ENCODE data around the gene C1QTNF3. TPM values are rescaled to one million over a fixed set of nuclear protein-coding genes. Genes with fewer than 3 reads are reported as not detected.
A peak's percentile ranks its signal among the peaks of the same experiment; 100 is the strongest.
"Not testable (repeated sequence)": the region's sequence is repeated elsewhere in the genome, so short reads cannot be mapped to it uniquely, and the experiment has no call there.

C1QTNF3 gene
- polyA plus RNA-seq, 3 donors = 47.6 to 56.7 (median 55.5) TPM

DNA sequence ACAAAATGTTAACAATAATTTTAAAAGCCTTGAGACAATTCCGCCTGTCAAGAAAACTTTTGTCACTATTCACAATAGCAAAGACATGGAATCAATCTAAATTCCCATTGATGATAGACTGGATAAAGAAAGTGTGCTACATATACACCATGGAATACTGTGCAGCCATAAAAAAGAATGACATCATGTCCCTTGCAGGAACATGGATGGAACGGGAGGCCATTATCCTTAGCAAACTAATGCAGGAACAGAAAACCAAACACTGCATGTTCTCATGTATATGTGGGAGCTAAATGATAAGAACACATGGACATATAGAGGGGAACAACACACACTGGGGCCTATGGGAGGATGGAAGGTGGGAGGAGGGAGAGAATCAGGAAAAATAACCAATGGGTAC is 12.4 kb downstream of the C1QTNF3 start:
- not testable (repeated sequence) for DNase-seq

DNA sequence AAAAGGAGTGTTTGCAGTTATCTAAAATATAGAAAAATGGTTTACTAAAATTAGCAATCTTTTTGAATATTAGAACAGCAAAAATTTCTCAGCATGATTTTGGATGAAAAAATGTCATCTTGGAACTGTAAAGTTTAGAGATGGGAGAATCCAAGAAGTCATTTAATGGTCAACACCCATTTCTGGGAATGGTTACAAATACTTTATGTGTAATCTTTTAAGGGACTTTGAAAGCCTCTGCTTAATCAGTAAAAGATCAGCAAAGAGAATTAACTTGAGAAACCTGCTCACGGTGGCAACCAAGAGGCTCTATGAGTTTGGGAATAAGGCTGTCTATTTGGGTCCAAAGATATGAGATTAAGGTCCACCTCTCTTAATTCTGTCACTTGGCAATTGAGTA is 13.0 kb downstream of the C1QTNF3 start:
- DNase-seq = no peak

DNA sequence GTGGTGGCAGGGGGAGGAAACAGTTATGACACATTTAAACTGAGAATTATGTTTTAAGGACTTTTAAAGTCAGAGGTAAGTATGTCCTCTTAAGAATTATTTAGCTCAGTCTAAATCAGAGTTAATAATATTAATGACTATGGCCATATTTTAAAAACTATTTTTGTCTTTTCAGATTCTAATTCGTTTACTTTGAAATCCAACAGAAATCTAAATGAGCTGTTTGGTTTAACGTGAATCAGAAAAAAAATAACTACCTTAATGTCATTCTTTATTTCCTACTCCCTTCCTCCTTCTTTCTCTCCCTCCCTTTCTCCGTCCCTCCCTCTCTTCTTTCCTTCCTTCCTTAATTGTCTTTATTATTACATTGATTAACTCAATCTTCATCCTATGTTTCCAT is 14.7 kb downstream of the C1QTNF3 start:
- DNase-seq = no peak

DNA sequence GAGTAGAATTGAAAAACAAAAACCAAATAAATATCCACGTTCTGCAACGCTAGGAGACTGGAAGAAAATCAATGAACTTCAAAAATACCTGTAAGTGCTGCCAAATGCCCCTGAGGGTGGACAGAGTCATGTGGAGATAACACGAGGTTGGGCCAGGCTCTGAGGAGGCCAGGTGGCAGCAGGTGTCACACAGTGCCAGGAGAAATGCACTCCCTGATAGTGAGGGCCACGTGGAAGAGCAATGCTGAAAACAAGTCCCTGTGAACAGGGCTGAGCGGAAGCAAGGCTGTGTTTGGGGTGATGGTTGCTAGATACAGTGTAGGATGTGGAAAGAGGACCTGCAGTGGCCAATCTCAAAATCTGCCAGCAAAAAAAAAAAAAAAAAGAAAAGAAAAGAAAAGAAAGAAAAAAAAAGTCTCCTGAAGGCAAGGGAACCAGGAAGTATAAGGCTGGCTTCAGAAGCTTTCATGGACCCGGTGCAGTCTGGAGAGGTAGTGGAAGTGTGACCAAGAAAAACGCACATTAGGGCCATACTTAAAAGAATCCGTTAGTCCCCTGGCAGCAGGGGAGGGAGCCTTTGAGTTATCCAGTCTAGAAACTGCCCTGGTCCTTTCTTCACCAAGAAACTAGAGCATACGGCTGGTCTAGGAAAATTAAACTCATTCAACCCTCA is 16.8 kb downstream of the C1QTNF3 start:
- DNase-seq = no peak

DNA sequence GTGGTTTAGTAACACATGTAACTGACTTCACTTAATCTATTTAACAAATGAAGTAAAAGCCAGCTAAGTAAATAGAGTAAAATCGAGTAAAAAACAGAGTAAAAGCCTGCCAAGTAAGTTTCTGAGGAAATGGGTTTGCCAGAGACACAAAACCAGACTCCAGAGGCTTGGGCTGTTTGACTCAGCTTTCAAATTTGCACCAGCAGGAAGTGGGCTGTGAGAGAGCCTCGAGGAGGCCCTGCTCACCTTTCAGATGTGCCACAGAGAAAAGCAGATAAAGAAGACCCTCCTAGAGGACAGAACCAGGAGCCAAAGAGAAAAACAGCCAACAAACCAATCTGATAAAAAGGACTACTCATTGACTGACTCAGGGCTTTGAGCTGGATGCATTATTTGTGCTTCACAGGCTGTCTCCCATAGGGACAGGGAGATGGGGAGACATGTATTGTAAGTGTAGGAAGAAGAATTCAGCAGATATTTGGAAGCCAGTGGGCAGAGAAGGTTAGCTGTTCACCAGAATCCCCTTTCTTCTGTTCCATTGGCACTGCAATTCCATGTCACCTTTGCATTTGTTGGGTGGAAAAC is 20.8 kb downstream of the C1QTNF3 start:
- no peak for DNase-seq

DNA sequence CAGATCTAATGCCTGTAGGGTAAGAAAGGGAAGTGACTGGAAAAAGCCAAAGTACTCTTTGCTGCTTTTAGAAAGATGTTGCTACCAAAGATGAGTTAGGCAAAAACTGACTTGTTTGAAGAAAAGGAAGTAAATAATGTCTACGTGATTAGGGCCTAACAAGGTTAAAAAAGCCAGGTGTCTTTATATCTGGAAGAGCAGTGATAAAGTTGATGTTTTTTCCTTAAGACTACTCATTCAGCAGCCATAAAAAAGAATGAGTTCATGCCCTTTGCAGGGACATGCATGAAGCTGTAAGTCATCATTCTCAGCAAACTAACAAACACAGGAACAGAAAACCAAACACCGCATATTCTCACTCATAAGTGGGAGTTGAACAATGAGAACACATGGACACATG is 21.7 kb downstream of the C1QTNF3 start:
- DNase-seq = no peak

DNA sequence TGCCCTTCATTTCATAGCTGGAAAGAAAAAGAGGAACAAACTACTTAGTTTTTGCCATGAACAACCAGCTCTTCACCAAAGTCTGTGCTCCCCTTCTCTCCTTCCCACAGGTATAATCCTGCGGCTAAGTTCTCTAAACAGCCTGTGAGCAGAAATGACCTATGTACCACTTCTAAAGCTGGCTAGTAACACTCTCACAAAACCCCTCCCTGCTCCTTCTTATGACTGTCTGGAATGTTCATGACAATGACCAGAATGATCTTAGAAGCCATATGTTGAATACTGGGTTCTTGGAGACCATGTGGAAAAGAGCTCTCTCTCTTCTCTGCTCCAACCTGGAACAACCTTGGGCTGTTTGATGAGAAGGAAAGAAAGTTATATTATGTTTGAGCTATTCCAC is 22.3 kb downstream of the C1QTNF3 start:
- DNase-seq = no peak

DNA sequence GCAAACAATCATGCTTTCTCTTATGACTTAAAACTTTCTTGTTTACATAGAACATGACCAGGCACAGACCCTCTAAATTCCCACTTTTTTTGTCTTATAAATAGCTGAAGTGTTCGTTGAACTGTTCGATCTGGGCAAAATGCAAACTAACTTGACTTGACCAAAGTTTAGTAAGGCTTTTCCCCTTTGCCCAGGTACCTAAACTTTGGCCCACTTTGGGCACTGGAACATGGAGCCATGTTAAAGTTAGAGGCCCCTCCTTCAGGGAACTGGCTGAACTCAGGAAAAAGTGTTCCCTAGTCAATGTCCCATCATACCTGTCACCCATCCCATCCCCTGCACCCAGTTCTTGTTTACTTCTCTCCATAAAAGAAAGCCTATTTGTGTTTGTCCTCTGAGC is 25.8 kb downstream of the C1QTNF3 start:
- no peak for DNase-seq

DNA sequence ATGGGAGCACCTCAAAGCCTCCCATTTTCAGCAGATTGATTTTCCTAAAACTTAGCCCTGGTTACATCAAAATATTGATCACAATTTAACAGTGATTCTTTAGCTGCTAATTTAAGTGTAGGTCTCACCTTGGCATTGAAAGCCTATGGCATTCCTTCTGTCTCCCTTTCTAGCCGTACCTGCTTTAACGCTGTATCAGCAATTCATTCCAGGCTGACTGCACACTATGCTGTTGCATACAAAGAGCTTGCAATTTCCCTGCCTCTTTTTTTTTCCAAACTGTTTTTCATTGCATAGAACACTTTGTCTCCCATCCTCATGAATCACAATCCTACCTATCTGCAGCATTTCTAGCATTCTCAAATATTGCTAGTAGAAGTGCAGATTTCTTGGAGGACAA is 26.3 kb downstream of the C1QTNF3 start:
- no peak for DNase-seq

DNA sequence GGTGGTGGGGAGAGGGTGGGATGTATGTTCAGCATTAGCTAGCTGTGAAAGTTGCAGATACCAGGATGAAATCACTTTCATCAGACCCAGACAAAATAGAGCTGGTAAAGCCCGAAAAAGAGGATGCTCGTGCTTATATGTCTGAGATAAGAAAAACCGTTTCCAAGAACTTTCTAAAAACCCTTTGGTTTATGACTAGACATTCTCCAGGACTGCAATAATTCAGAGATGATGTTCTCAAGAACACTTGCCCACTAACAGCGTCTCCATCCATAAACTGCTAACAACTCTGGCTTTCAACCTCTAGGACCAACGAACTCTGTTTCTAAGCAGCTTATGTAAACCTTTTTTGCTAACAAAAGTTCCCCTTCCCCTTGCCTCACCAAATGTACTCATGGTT is 26.8 kb downstream of the C1QTNF3 start:
- DNase-seq = no peak

DNA sequence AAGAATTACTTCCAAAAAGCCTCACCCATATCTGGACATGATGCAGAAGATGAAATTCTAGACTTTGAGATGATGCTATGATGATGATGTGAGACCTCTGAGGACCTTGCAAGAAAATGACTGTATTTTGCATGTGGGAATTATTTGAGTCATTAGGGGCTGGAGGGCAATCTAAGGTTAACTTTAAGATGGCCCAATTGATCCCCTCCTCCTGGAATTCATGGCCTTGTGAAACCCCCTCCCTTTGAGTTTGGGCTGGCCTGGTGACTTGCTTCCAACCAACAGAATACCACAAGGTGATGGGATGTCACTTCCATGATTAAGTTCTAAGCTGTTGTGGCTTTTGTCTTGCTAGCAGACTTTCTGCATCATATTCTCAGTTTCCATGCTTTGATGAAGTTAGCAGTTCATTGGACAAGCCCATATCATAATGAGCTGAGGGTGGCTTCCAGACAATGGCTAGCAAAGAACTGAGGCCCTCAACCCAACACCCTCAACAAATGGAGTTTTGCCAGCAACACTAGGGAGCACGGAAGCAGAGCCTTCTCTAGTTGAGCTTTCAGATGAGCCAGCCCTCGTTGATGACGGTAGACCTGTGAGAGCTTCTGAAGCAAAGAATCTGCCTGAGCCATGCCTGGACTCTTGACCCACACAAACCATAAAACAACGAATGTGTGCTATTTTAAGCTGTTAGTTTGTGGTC is 27.7 kb downstream of the C1QTNF3 start:
- DNase-seq = no peak

DNA sequence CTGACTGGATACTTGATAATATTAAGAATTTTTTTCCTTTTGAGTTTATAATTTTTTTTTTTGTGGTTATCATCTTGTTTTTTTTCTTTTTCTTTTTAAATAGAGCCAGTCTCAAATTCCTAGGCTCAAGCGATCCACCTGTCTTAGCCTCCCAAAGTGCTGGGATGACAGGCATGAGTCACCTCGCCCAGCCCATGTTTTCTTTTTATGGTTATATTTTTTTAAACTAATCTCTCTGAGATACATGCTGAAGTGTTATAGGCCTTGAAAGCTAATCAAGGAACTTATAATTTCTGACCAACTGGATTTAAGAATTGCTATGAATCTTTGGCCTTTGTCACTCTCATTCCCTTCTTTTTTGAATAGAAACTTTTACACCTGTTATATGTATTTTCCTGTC is 28.4 kb downstream of the C1QTNF3 start:
- no peak for DNase-seq

DNA sequence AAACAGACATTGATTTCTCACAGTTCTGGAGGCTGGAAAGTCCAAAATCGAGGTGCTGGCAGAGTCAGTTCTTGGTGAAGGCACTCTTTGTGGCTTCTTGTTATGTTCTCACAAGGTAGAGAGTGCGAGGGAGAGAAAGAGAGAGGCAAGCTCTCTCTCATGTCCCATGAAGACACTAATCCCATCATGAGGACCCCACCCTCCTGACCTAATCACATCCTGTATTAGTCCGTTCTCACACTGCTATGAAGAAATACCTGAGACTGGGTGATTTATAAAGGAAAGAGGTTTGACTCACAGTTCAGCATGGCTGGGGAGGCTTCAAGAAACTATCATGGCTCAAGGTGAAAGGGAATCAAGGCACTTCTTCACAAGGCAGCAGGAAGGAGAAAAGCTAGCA is 29.5 kb downstream of the C1QTNF3 start:
- DNase-seq = no peak

DNA sequence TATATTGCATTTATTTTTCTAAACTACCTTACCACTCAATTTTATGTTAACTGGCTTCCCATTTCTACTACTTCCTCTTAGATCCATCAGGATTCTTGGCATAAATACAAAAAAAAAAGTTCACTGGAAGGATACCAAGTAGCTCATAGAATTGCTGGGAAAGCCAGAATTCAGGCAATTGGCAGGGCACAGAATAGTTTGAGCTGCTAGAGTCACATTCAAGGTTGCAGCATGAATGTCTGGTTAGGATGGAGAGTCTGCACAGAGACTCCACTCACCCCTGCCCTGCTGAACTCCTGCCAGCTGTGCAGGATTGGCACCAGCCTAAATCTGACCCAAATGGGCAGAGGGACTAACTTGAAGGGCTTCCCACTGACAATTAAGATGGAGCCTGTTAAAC is 30.2 kb downstream of the C1QTNF3 start:
- no peak for DNase-seq

DNA sequence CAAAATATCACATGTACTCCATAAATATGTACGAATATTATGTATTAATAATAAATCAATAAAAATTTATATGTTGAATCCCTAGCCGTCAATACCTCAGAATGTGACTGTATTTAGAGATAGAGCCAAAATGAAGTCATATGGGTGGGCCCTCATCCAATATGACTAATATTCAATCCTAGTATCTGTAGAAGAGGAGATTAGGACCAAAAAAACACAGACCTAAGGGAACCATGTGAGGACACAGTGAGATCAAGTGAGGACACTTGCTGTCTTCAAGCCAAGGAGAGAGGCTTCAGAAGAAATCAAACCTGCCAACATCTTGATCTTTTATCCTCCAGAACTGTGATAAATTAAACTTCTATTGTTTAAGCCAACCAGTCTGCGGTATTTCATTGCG is 31.5 kb downstream of the C1QTNF3 start:
- no peak for DNase-seq

DNA sequence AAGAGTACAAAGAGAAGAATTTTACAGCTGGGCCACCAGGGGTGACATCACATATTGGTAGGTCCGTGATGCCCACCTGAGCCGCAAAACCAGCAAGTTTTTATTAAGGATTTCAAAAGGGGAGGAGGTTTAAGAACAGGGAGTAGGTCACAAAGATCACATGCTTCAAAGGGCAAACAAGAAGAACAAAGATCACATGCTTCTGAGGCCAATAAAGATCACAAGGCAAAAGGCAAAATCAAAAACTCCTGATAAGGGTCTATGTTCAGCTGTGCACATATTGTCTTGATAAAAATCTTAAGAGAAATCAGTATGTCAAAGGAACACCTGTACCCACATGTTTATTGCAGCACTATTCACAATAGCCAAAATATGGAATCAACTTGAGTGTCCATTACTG is 32.9 kb downstream of the C1QTNF3 start:
- DNase-seq = not testable (repeated sequence)

DNA sequence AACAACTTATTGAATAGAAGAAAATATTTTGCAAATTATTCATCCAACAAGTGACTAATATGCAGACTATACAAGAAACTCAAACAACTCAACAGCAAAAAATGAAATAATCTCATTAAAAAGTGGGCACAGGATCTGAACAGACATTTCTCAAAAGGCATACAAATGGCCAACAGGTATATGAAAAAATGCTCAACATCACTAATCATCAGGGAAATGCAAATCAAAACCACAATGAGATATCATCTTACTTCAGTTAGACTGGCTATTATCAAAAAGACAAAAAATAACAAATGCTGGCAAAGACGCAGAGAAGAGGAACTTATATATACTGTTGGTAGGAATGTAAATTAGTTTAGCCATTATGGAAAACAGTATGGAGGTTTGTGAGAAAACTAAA is 33.4 kb downstream of the C1QTNF3 start:
- no peak for DNase-seq

DNA sequence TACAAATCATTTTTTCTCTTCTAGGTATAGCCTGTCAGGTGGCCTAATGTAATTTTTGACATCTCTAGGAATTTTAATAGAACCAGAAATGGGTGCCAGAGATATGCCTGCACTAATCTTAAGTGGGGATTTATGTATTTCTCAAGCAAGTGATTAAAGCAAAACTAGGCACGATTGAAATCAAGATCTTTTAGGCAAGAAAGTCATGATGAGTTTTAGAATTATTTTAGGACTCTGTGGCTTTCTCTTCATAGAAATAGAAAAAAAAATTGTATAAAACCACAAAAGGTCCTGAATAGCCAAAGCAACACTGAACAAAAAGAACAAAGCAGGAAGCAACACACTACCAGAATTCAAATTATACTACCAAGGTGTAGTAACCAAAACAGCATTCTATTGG is 34.2 kb downstream of the C1QTNF3 start:
- no peak for DNase-seq

DNA sequence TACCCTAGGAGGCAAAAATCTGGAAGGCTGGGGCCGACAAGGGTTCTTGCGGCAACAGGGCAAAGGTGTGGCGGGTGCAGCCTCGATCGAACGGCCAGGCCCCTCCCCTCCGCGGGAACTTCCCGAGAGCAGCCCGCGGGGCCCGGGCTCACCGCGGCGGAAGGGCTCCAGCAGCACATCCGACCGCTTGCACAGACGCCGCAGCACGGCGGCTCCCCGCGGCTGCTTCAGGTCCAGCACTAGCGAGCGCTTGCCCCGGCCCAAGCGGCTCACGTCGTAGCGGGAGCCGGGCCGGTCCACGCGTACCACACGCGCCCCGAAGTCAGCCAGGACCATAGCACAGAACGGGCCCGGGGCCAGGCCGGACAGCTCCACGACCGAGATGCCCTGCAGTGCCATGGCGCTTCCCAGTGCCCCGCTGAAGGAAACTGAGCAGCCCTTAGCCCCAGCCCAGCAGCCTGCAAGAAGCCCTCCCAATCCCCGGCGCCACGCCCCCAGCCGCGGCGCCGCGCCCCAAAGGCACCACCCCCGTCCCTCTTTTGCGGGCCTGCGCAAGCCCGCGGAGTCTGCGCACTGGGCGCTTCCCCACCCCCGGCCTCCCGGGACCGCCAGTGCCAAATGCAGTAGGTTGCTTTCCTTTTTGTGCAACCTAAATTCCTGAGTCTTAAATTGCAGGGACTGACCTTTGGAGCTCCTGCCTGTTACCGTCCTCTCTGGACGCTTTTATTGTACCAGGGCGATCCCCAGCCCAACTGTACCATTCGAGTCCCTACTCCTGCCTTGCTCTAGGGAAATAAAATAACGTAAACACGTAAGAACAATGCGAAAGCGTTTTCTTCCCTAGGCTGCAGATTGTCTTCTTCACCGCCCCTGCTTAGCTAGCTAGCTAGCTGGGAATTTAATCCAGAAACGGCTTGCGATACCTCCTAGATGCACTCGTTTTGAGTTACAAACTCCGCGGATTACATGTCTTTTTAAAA is 35.1 kb downstream of the C1QTNF3 start, which contains the start of gene AMACR:
Gene AMACR (minus strand): TSS at position 430 of the 980 bp plus-strand sequence. CDS start 31 bp downstream, at position 399.
- DNase-seq = peak; percentile 95

DNA sequence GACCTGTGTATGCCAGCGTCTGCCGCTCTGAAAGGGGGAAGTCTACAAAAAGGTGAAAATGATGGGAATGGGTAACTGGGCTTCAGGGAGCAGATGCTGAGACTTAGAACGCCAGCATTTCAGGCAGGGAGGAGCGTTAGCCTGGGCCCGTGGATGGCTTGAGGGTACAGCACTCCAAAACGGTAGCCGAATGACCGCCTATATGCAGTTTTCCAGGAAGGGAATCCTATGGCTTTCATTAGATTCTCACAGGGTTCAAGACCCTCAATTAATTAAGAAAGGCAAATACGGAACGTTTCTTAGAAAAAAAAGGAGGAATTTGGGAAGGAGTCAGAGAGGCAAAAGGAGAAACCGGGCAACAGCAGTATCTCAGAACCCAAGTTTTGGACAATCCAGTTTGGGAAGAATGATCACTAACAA is 35.8 kb downstream of the C1QTNF3 start:
- no peak for DNase-seq

DNA sequence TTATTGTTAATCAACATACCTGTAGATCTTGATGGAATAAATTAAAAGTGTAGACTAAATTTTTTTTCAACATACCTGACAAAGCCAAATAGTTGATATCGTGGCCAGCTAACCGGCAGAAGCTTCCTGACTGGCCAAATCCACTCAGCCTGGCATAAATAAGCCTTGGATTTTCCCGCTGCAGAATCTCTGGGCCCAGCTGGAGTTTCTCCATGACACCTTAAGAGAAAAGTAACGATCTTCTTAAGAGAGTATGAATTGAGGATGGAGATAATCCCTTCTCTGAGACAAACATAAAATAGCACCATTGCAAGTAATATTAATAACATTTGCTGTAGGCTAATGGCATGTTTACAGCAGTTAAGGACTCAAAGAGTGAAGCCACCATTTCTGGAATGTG is 37.3 kb downstream of the C1QTNF3 start:
- no peak for DNase-seq

DNA sequence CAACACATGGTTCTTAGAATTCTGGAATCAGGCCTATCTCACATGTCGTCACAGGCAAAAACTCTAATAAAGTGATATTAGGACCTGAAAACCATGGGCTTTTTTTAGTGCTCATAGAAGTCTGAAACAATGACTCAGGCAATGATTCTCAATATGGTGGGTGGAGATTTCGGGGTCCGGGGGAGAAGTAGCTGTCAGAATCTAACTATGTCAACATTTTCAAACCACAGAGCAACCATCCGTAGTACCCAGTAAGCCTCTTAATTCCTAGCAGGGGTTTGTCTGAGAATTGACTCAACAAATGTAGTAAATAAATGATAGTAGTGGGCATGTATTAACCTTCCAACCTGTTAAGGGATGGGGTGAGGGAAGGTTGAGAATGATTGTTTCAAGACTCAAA is 37.8 kb downstream of the C1QTNF3 start:
- DNase-seq = no peak

Measured in renal pelvis (tissue), 4 donors.